ENCODE data around the gene AOPEP. TPM values are rescaled to one million over a fixed set of nuclear protein-coding genes. Genes with fewer than 3 reads are reported as not detected.

AOPEP gene
- polyA plus RNA-seq, 1 experiment, result 40.0 TPM

- TF ChIP-seq CTCF (IDR thresholded peaks at IDR 0.05; ENCODE audit: low read depth, low read length), result no peak
- no peak for DNase-seq (ENCODE audit: low read depth, low spot score)
- Histone ChIP-seq H3K9me3 (ENCODE audit: control insufficient read depth, insufficient read depth, low read length) (no peaks in the 10 kb centered on the region), H3K27ac (ENCODE audit: low read depth, low read length) (no peak overlapping the region), H3K4me3 (ENCODE audit: low read depth, low read length) (no peak overlapping the region), H3K27me3 (ENCODE audit: control insufficient read depth, insufficient read depth, low read length) (no peaks in the 10 kb centered on the region)
- CTCF ChIA-PET, result interaction anchor here (1.1 to 1.7 kb wide), 3 partner anchors 34 to 465 kb away, joined by 3 to 8 read pairs (median 5); no protein-coding TSS in a partner anchor
- POLR2A ChIA-PET, result no interaction called here
These were observed 408.0 kb downstream of the AOPEP start for GRCh38 chr9:95134457-95134881.

GRCh38 chr9:95135756-95136155, 409.3 kb downstream of the AOPEP start:
- POLR2A ChIA-PET, result no interaction called here
- Histone ChIP-seq H3K27me3 (ENCODE audit: control insufficient read depth, insufficient read depth, low read length) (no peaks in the 10 kb centered on the region), H3K27ac (ENCODE audit: low read depth, low read length) (no peak overlapping the region), H3K9me3 (ENCODE audit: control insufficient read depth, insufficient read depth, low read length) (no peaks in the 10 kb centered on the region), H3K4me3 (ENCODE audit: low read depth, low read length) (no peak overlapping the region)
- no peak for DNase-seq (ENCODE audit: low read depth, low spot score)
- TF ChIP-seq CTCF (IDR thresholded peaks at IDR 0.05; ENCODE audit: low read depth, low read length), result no peak
- CTCF ChIA-PET, result interaction anchor here (0.7 kb wide), 1 partner anchor 9 kb away, joined by 3 read pairs; no protein-coding TSS in a partner anchor

Small RNA genes within 50 kb of the gene (small RNA-seq; reads per million reads assigned to genes)
- gene MIR2278 (ENCODE audit: insufficient read length, low read depth), result 2.2 reads per million
- 14,545 reads per million, percentile 99 among the genes with 10 or more reads in this experiment for gene MIR23B (ENCODE audit: insufficient read length, low read depth)
- 47,825 reads per million, percentile 100 among the genes with 10 or more reads in this experiment for gene MIR27B (ENCODE audit: insufficient read length, low read depth)
- gene MIR3074 (ENCODE audit: insufficient read length, low read depth), result not detected
- not detected for gene MIR6081 (ENCODE audit: insufficient read length, low read depth)

Other genes with a start within 250 kb of the AOPEP start
- not detected in 2 replicates for gene PCAT7, start 171.6 kb upstream of the AOPEP start, polyA plus RNA-seq (2011; rRNA removed)
- not detected in 2 replicates for gene FBP2, start 132.9 kb upstream of the AOPEP start, polyA plus RNA-seq (2011; rRNA removed)
- not detected in 2 replicates for gene FBP1, start 87.2 kb upstream of the AOPEP start, polyA plus RNA-seq (2011; rRNA removed)